K562 (cell line): Measurements from ENCODE around the gene MYH7. TPM values are rescaled to one million over a fixed set of nuclear protein-coding genes. Genes with fewer than 3 reads are reported as not detected.

Source experiments
- CCAR2 ChIP-seq: fragments of 200-400 bp; formaldehyde crosslinking; IDR thresholded peaks from 2 replicates; pipeline ENCODE4 v1.6.1; 2017; ENCODE audit warnings: mild to moderate bottlenecking, low read depth, low read length
- DLX4 ChIP-seq: fragments of 250-450 bp; sonication (Bioruptor Pico); IDR thresholded peaks from 2 replicates; pipeline ENCODE4 v1.6.1; 2021; ENCODE audit warnings: mild to moderate bottlenecking
- FUS ChIP-seq: fragments of 200-400 bp; formaldehyde crosslinking; optimal IDR thresholded peaks from 2 replicates; pipeline ENCODE3; 2017; ENCODE audit warnings: low read depth, low read length
- MEIS2 ChIP-seq: fragments of 450-650 bp; IDR thresholded peaks from 2 replicates; pipeline ENCODE4 v1.6.1; 2014; ENCODE audit warnings: mild to moderate bottlenecking; ENCODE audit not compliant: partially characterized antibody
- RBFOX2 ChIP-seq: fragments of 200-400 bp; formaldehyde crosslinking; IDR thresholded peaks from 2 replicates; pipeline ENCODE4 v1.6.1; 2017; ENCODE audit warnings: low read depth, mild to moderate bottlenecking, low read length, moderate library complexity
- RFX1 ChIP-seq: fragments of 450-650 bp; IDR thresholded peaks from 2 replicates; pipeline ENCODE4 v1.6.1; 2016; ENCODE audit warnings: mild to moderate bottlenecking, moderate library complexity
- ZC3H4 ChIP-seq: sonication (generic); formaldehyde crosslinking; IDR thresholded peaks from 2 replicates; pipeline ENCODE4 v1.9.0; 2021; ENCODE audit warnings: missing genetic modification reagents, borderline replicate concordance
- ZNF668 ChIP-seq: fragments of 250-450 bp; sonication (Bioruptor Pico); IDR thresholded peaks from 2 replicates; pipeline ENCODE4 v1.8.0; 2022; ENCODE audit warnings: mild to moderate bottlenecking, inconsistent platforms
- polyA plus RNA-seq, 8 experiments: library from polyadenylated mRNA; depleted of rRNA in 4 of 8; stranded (reverse) in 5 of 8; unstranded in 3 of 8; fragments of >200 nt; fragmentation: Nextera tagmentation in 2 of 8; fragmentation: Illumina TruSeq in 1 of 8; extraction: Ambion mirVana in 2 of 8; extraction: Trizol in 1 of 8; gene quantifications; 2 replicates each; pipeline versions ENCODE4 v1.2.1 to v1.2.3, GENCODE V29; 2011 to 2014; ENCODE audit warnings: inconsistent platforms in 1 of 8, missing spikeins in 1 of 8
- total RNA-seq, 7 experiments: library from RNA; depleted of rRNA in 6 of 7; stranded (reverse); fragments of >200 nt in 6 of 7; fragmentation: Illumina TruSeq in 2 of 7; extraction: Trizol in 2 of 7; gene quantifications; 2 replicates each; pipeline versions ENCODE4 v1.2.1 to v1.2.3, GENCODE V29; 2011 to 2021; ENCODE audit warnings: low replicate concordance in 1 of 7
- TF ChIP-seq, protein P1 (sequence below): sonication (generic); formaldehyde crosslinking; IDR thresholded peaks from 2 replicates; pipeline ENCODE4 v1.8.0; 2022; ENCODE audit warnings: mild to moderate bottlenecking, low read depth, missing genetic modification reagents
- TF ChIP-seq, protein P2 (sequence below): sonication (generic); formaldehyde crosslinking; IDR thresholded peaks from 2 replicates; pipeline ENCODE4 v1.4.0; 2020; ENCODE audit warnings: mild to moderate bottlenecking, missing genetic modification reagents

The MYH7 gene
- total and polyA plus RNA-seq, 9 of the 15 experiments (the other 6 are each of a cell fraction or from before 2014, with no cell fraction given), result not detected

DNA sequence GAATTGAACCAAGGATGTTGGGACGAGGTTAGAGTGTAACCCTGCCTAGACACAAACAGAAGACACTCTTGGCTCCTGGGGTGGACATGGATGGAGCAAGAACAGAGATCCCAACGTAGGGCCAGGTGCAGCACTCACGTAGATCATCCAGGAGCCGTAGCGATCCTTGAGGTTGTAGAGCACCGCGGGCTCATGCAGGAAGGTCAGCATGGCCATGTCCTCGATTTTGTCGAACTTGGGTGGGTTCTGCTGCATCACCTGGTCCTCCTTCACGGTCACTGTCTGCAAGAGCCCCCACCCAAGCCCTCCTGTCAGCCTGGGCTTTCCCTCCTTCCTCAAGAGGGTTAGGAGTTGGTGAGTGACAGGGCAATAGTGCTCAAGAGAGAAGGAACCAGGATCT is 2.5 kb downstream of the MYH7 start (continued):
- TF ChIP-seq, protein P1, sequence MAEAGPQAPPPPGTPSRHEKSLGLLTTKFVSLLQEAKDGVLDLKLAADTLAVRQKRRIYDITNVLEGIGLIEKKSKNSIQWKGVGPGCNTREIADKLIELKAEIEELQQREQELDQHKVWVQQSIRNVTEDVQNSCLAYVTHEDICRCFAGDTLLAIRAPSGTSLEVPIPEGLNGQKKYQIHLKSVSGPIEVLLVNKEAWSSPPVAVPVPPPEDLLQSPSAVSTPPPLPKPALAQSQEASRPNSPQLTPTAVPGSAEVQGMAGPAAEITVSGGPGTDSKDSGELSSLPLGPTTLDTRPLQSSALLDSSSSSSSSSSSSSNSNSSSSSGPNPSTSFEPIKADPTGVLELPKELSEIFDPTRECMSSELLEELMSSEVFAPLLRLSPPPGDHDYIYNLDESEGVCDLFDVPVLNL, result no peak
- TF ChIP-seq RBFOX2 (no peak), ZC3H4 (CRISPR knock-in tag) (no peak), DLX4 (CRISPR knock-in tag) (no peak), RFX1 (no peak), ZNF668 (no peak), CCAR2 (no peak), MEIS2 (no peak), FUS (no peak)
- TF ChIP-seq, protein P2, sequence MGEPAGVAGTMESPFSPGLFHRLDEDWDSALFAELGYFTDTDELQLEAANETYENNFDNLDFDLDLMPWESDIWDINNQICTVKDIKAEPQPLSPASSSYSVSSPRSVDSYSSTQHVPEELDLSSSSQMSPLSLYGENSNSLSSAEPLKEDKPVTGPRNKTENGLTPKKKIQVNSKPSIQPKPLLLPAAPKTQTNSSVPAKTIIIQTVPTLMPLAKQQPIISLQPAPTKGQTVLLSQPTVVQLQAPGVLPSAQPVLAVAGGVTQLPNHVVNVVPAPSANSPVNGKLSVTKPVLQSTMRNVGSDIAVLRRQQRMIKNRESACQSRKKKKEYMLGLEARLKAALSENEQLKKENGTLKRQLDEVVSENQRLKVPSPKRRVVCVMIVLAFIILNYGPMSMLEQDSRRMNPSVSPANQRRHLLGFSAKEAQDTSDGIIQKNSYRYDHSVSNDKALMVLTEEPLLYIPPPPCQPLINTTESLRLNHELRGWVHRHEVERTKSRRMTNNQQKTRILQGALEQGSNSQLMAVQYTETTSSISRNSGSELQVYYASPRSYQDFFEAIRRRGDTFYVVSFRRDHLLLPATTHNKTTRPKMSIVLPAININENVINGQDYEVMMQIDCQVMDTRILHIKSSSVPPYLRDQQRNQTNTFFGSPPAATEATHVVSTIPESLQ, result no peak
